GM21786 (cell line): ENCODE data around the gene TMC1.
A peak's percentile ranks its signal among the peaks of the same experiment; 100 is the strongest.
"Not testable (repeated sequence)": the region's sequence is repeated elsewhere in the genome, so short reads cannot be mapped to it uniquely, and the experiment has no call there.

ENCODE experiments used
- ATAC-seq: cut with Tn5 transposase; IDR thresholded peaks from one replicate; pipeline ENCODE4 v1.9.1; 2021; ENCODE audit not compliant: unreplicated experiment

The TMC1 gene

GRCh38 chr9:72521416-72521815 is at the start of gene TMC1:
TSS of gene TMC1 (plus strand) at chr9:72521608. CDS start at chr9:72648649, 127,041 bp downstream.
- ATAC-seq = not testable (repeated sequence)

DNA sequence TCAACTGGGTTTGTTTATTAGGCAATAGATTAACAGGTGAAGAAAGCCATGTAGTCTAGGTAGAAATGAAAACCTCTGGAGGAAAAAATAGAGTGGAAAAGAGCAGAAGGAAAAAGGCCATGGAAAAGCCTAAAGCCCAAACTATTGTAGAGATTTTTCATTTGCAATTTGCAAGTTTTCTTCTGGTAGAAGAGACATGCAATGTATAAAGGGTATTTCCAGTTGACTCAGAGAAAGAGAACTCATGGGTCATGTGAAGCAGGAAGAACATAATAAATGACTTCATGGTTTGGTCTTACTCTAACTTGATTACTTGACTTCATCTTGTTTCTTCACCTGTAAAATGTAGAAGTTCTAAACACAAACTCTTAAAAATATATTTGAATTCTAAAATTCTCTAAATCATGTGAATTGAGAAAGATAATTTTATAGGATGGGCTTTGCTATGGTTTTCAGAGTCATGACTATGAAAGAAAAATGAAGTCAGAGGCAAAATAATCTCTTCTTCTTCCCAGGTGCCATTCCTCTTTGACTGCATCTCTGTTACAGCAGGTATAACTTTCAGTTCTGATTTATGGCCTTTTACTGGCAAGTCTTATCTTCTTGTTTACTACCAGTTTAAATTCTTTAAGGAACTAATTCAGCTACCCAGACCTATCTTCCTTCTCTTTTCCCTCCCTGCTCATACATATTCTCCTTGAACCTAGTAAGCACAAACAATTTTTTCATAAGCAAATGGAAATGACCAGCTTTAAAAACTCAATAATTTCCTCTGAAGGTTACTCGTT is 47.7 kb upstream of the TMC1 start:
- peak; percentile 82 for ATAC-seq

DNA sequence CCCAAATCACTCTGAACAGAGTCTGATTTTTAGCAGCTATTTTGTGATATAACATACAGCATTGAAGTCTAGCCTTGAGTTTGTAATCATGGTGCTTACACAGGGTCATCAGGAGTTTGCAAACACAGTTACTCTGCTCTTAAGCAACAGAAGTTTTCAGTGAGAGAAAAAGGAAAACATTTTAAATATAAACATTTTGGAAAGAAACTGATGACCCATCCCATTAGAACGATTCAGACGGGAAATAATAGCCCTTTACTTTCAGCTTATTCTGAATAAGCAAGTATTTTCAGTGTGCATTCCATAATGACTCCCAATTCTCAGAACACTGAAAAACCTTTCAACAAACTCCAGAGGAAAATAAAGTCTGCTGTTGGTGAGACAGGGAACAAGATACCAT is 46.7 kb upstream of the TMC1 start:
- ATAC-seq = no peak

GRCh38 chr9:72476100-72476499 is 45.3 kb upstream of the TMC1 start:
- no peak for ATAC-seq

DNA sequence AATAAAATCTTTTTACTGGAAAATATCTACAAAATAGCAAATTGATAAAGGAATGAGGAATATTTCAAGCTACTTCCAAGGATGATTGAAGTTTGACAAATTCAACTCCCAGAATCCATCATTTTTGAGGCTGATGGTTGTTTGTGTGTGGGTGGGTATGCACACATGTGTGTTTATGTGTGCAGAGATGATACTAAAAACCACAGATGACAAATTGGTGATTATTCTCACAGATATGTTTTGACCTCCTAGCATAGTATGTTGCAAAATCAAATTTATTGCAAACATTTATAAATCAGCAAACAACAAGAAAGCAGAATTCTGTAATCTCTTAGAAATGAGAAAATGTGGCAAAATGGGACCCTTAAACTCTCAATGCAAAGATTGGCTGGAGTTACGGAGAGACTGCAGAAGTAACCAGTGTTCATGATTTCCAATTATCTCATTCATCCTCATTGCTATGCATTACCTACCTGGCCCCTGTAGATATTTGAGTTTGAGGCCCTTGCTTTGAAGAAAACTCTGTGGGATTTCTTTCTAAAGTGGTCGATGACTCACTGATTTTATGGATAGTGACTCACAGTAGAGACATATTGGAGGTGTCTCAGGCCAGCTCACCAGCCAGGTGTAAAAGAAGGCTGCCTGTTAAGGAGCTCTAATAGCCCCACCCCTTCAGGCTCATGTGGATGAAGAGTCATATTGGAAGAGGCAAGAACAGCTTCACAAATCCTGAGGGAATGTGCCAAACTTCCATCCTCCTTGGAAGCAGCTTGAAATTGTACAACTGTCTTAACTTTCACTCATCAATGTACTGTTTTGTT is 44.6 kb upstream of the TMC1 start:
- ATAC-seq = peak; percentile 30

DNA sequence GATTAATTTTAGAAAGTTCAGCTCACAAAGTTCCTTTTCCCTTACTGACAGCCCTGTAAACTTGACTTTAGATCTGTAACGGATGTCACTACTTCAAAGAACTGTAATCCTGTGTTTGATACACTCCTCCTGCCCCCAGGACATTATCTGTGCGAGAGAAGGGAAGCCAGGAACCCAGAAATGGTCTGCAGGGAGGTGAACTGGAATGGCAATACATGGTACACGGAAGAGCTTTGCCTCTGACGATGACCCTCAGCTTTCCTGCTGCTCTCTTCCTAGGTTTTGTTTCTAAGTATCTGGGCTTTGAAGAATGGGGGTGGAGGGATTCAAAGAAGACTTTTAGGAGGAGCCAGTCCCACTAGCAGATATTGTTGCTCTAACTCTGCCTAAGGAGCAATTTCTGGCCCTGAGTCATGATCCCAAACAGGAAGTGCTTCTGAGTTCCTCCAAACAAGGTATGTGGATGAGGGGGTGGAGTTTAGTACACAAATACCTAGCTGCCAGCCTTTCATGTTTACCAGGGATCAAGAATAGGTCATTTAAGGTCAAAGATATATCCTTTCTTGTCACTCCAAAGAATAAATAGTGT is 43.4 kb upstream of the TMC1 start:
- ATAC-seq = no peak

- no peak for ATAC-seq
Observed at GRCh38 chr9:72478966-72479365, 42.4 kb upstream of the TMC1 start.

GRCh38 chr9:72480261-72480660 is 41.1 kb upstream of the TMC1 start:
- ATAC-seq = not testable (repeated sequence)

DNA sequence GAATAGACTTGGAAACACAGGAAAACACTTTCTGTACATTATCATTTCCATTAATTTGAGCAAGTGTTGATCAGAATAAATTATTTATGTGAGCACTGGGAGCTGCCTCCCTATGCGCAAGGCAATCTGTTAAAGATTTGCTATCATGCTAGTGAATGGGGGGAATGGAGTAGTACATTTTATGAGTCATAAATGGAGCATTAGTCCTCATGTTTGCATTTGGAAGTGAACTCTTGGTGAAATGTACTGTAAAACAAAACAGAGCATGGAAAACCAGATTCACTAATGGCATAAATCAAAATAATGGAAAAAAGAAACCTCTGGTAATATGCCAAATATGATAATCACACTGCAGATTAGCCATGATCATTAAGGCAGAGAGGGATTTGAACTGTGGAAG is 40.5 kb upstream of the TMC1 start:
- ATAC-seq = no peak

GRCh38 chr9:72485821-72486593 is 35.4 kb upstream of the TMC1 start:
- ATAC-seq = no peak

- ATAC-seq = no peak
Observed at GRCh38 chr9:72486594-72486955, 34.8 kb upstream of the TMC1 start.

DNA sequence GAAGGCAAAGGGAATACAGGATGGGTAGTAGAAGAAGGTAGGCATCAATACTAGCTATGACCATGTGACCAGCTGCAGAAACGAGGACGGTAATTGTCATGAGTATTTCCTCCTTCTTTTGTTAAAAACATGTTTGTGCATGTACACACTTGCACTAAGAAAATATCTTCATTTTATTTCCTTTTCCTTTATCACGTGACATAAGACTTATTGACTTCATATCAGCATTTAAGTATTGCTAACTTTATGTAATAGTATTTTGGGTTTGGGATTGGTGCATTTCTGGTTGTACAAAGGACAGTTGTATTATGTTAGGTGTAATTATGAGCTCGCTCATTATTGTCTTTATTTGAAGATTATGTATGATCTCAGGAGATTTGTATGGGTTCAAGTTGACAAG is 33.7 kb upstream of the TMC1 start:
- not testable (repeated sequence) for ATAC-seq

GRCh38 chr9:72489986-72490385 is 31.4 kb upstream of the TMC1 start:
- ATAC-seq = no peak

GRCh38 chr9:72491242-72491641 is 30.2 kb upstream of the TMC1 start:
- ATAC-seq = no peak

DNA sequence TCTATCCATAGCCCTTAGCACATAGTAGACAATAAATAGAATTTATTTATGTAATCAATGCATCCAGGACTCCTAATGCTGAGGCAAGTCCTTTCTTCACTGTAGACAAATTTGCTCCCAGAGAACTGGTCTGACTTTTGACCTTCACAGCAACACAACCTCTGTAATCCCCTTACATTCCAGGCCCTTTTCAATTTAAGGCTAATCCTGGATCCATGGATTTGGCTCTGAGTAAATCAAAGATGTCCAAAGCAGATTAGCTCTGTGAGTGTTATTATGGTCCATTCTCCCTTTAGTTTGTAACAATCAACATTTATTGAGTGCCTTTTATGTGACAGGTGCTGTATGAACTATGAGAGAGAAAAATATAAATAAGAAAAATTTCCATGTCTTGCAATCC is 27.4 kb upstream of the TMC1 start:
- no peak for ATAC-seq

- ATAC-seq = no peak
Observed at GRCh38 chr9:72497447-72498046, 23.9 kb upstream of the TMC1 start.

DNA sequence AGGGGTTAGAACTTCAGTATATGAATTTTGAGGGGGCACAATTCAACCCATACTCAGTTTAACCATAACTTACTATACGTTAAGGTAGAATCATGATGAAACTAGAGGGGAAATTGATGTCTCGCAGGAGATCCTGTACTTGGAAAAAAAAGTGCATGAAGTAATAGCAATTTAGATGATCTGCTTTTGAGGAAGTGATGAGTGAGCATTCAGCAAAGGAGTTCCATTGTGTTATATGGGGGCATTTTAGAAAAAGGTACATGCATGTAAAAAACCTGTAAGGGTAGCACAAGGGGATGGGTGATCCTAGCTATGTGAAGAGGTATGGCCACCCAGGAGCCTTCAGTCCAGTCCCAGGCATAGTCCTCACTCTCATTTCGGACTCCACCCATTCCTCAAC is 14.8 kb upstream of the TMC1 start:
- no peak for ATAC-seq

- no peak for ATAC-seq
Observed at GRCh38 chr9:72509053-72509452, 12.4 kb upstream of the TMC1 start.

GRCh38 chr9:72509635-72510034 is 11.8 kb upstream of the TMC1 start:
- peak; percentile 92 for ATAC-seq

DNA sequence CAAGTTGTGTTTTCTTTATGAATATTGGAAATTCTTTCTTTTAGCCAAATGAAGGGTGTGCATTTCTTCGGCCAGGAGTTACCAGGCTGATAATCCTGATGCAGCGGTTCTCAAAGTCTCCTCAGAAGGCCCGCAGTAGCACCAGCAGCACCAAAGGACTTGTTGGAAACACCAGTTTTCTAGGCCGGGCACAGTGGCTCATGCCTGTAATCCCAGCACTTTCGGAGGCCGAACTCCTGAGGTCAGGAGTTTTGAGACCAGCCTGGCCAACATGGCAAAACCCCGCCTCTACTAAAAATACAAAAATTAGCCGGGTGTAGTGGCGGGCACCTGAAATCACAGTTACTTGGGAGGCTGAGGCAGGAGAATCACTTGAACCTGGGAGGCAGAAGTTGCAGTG is 397 bp upstream of the TMC1 start:
- not testable (repeated sequence) for ATAC-seq
